ENCODE data around the gene TRAPPC6A. TPM values are rescaled to one million over a fixed set of nuclear protein-coding genes. Genes with fewer than 3 reads are reported as not detected.
A peak's percentile ranks its signal among the peaks of the same experiment; 100 is the strongest.

TRAPPC6A gene
- total RNA-seq, 2 experiments from 2014 or later: 61.1 to 63.6 TPM

DNA sequence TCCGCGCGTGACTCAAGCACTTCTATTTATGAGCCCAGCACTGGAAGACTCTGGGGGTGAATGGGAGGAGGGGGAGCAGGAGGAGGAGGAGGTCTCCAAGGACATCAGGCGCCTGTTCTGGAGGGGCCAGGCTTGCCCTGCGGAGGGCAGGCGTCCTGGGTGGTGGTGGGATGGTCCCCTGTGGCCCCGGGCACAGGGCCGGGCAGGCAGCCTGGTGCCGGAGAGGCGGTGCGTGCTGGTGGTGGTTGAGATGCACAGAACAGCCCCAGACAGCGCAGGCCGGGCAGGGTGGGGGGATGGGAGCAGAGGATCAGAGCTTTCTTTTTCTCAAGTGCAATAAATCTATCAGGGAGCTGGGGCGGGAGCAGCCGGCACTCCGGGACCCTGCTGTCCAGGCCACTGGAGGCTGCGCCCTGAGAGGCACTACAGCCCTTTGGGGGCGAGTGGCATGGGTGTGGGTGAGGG lies 31.3 kb downstream of the TRAPPC6A start:
- POLR2A ChIA-PET: interaction anchor here (1.2 kb wide), 1 partner anchor 57 kb away, joined by 4 read pairs; no protein-coding TSS in a partner anchor
- H3K27ac Mint-ChIP-seq: no peak overlapping the region
- no peak overlapping the region for H3K4me3 Mint-ChIP-seq
- peaks cover 7% of the 10 kb centered on the region for H3K4me1 Mint-ChIP-seq
- ATAC-seq (ENCODE audit: low read depth) (no peak), DNase-seq (no peak)
- H3K27me3 Mint-ChIP-seq: peaks cover 5% of the 10 kb centered on the region
- no peaks in the 10 kb centered on the region for H3K9me3 Mint-ChIP-seq
- peaks cover 12% of the 10 kb centered on the region for H3K36me3 Mint-ChIP-seq

DNA sequence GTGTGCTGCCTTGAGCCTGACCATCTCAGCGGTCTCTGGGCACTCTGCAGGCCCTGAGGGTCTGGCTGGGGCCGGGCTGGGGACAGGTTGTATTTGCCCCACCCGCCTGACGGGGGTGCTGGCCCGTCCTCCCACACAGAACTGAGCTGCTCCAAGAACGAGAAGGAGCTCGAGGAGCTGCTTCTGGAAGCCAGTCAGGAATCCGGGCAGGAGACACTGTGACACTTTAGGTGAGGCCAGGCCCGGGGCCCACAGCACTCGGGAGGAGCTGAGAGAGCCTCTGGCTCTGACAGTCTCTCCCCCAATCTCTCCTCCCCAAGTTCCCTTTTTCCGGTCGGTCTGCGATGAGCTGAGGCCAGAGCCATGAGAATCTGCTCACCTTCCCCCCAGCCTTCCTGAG lies 31.8 kb downstream of the TRAPPC6A start:
- H3K36me3 Mint-ChIP-seq: peaks cover 6% of the 10 kb centered on the region
- POLR2A ChIA-PET: interaction anchor here (1.2 kb wide), 1 partner anchor 58 kb away, joined by 4 read pairs; no protein-coding TSS in a partner anchor
- peaks cover 7% of the 10 kb centered on the region for H3K4me1 Mint-ChIP-seq

DNA sequence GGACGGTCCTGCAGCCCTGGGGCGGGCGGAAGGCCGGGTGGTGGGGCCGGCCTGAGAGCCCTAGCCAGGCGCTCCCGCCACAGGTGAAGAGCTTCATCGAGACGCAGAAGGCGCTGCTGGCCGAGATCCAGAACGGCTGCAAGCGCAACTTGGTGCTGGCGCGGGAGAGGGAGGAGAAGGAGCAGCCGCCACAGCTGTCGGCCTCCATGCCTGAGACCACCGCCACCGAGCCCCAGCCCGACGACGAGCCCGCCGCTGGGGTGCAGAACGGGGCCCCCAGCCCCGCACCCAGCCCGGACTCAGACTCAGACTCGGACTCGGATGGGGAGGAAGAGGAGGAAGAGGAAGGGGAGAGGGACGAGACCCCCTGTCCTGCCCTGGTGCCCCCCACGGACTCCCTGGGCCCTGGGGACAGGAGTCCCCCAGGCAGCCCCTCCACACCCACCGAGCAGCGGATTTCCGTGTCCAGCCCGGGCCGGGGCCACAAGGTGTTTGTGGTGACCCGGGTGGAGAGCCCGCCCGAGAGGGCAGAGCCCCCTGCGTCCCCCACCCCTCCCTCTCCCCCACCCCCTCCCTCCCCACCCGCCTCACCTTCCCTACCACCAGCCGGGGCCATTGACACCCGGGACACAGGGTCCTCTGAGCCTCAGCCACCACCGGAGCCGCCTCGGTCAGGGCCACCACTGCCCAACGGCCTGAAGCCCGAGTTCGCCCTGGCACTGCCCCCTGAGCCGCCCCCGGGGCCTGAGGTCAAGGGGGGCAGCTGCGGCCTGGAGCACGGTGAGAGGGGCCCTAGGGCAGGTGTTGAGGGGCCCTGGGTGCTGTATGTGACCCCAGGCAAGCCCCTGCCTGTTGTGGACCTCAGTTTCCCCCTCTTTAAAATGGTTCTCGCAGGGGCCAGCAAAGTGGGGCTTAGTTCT lies 32.5 kb downstream of the TRAPPC6A start:
- DNase-seq (no peak), ATAC-seq (ENCODE audit: low read depth) (no peak)
- Mint-ChIP-seq H3K4me1 (peaks cover 7% of the 10 kb centered on the region), H3K36me3 (peaks cover 6% of the 10 kb centered on the region), H3K27me3 (no peaks in the 10 kb centered on the region), H3K27ac (no peak overlapping the region), H3K4me3 (no peak overlapping the region), H3K9me3 (no peaks in the 10 kb centered on the region)
- POLR2A ChIA-PET: interaction anchor here (1.2 kb wide), 1 partner anchor 59 kb away, joined by 4 read pairs; no protein-coding TSS in a partner anchor

More for the DNA sequence above, 31.8 kb downstream of the TRAPPC6A start:
- no peaks in the 10 kb centered on the region for H3K9me3 Mint-ChIP-seq
- H3K27ac Mint-ChIP-seq: no peak overlapping the region
- no peak overlapping the region for H3K4me3 Mint-ChIP-seq
- ATAC-seq (ENCODE audit: low read depth) (no peak), DNase-seq (no peak)
- H3K27me3 Mint-ChIP-seq: no peaks in the 10 kb centered on the region

DNA sequence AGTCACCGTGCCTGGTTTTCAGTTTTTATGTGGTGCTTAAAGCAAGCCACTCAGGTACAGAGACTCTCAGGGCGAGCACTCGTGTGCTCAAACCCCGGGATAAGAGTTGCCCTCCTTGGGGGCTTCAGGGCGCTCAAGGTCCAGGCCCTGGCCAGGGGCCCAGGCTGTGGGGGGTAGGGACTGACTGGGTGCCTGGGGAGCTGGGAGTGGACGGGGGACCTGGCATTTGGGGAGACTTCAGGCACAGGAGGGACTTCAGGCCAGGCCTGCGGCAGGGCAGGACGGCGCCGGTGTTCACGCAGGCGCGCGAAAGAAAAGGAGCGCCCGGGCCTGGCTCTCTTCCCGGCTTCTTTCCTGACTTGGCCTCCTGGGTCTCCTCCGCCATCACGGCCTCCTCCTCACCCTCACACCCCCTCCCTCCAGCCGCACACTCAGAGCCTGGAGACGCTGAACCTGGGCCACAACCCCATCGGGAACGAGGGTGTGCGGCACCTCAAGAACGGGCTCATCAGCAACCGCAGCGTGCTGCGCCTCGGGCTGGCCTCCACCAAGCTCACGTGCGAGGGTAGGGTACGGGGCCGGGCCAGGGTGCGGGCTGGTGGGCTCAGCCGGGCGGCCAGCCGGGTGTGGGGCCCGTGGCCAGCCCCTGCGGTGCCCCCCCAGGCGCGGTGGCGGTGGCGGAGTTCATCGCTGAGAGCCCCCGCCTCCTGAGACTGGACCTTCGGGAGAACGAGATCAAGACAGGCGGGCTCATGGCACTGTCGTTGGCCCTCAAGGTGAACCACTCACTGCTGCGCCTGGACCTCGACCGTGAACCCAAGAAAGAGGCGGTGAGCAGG lies 33.4 kb downstream of the TRAPPC6A start:
- Mint-ChIP-seq H3K36me3 (peaks cover 6% of the 10 kb centered on the region), H3K4me3 (no peak overlapping the region), H3K9me3 (no peaks in the 10 kb centered on the region), H3K27ac (no peak overlapping the region), H3K4me1 (peaks cover 7% of the 10 kb centered on the region), H3K27me3 (no peaks in the 10 kb centered on the region)
- ATAC-seq (ENCODE audit: low read depth) (no peak), DNase-seq (no peak)
- POLR2A ChIA-PET: interaction anchor here (0.6 kb wide), 1 partner anchor 254 kb away, joined by 3 read pairs; no protein-coding TSS in a partner anchor

DNA sequence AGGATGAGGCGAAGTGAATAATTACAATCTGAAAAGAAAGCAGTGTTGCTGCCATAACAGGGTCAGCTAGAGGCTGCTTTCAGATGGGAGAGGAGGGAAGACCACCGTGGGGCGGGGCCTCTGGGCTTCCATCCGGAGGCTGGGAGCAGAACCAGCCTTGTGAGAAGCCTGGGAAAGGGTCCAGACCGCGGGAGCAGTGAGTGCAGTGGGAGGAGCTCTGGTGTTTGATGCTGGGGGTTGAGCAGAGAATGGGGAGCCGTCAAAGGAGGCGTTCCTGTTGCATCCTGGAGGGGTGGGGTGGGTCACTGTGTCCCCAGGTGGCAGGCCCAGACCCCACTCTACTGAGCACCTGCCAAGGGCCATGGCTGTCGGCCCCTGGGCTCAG lies 35.3 kb downstream of the TRAPPC6A start:
- H3K4me3 Mint-ChIP-seq: no peak overlapping the region
- H3K4me1 Mint-ChIP-seq: no peaks in the 10 kb centered on the region
- H3K36me3 Mint-ChIP-seq: peaks cover 6% of the 10 kb centered on the region
- POLR2A ChIA-PET: no interaction called here
- H3K27me3 Mint-ChIP-seq: no peaks in the 10 kb centered on the region
- ATAC-seq (ENCODE audit: low read depth) (no peak), DNase-seq (no peak)
- H3K9me3 Mint-ChIP-seq: no peaks in the 10 kb centered on the region
- H3K27ac Mint-ChIP-seq: no peak overlapping the region

DNA sequence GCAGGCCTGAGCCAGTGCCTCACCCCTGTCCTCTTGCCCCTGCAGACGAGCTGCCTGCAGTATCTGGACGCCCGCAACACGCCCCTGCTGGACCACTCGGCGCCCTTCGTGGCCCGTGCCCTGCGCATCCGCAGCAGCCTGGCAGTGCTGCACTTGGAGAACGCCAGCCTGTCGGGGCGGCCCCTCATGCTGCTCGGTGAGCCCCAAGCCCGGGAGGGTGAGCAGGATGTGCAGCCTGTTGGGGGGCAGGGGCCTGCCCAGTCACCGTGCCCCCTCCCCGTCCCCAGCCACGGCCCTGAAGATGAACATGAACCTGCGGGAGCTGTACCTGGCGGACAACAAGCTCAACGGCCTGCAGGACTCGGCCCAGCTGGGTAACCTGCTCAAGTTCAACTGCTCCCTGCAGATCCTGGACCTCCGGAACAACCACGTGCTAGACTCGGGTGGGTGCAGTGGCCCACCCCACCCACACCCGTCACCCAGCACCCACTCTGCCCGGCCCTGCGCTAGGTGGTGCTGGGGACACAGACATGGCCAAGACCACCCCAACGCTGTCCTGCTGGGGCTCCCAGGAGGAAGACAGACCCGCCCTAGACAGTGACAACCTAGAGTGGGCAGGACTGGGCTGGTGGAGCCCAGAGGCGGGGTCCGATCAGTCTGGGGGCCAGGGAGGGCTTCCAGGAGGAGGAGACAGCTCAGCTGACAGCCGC lies 35.9 kb downstream of the TRAPPC6A start:
- POLR2A ChIA-PET: no interaction called here
- H3K4me3 Mint-ChIP-seq: no peak overlapping the region
- H3K27me3 Mint-ChIP-seq: no peaks in the 10 kb centered on the region
- no peaks in the 10 kb centered on the region for H3K4me1 Mint-ChIP-seq
- no peaks in the 10 kb centered on the region for H3K9me3 Mint-ChIP-seq
- H3K27ac Mint-ChIP-seq: no peak overlapping the region
- no peak for ATAC-seq (ENCODE audit: low read depth)
- DNase-seq: no peak
- H3K36me3 Mint-ChIP-seq: peaks cover 6% of the 10 kb centered on the region

DNA sequence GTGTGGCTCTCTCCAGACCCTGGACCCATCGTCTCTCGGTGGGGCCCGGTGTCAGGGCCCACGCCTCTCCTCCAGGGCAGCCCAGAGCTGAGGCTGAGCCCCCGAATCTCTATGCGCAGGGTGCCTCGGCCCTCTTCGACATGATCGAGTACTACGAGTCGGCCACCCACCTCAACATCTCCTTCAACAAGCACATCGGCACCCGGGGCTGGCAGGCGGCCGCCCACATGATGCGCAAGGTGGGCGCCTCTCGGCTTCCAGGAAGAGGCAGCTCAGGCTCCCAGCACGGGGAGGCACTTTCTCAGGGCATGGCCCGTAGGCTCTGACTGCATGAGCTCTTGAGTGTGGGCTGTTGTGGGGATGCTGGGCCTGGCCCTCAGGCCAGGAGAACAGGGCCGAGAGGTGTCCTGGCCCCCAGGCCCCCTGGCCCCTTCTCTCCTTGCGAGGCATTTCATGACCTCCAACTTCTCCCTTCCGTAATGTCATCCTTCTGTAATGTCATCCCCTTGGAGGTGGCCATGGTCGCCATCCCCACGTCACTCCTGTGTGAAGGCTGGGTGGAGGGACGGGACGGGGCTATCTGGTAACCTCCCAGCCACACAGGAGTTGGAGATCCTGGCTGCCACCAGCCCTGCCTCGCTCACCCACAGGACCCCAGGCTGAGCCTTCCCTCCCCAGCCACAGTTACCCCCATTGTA lies 36.7 kb downstream of the TRAPPC6A start:
- Mint-ChIP-seq H3K27ac (no peak overlapping the region), H3K4me1 (peaks cover 3% of the 10 kb centered on the region), H3K4me3 (no peak overlapping the region), H3K27me3 (no peaks in the 10 kb centered on the region), H3K36me3 (peaks cover 6% of the 10 kb centered on the region), H3K9me3 (no peaks in the 10 kb centered on the region)
- ATAC-seq (ENCODE audit: low read depth): no peak
- POLR2A ChIA-PET: no interaction called here
- no peak for DNase-seq

DNA sequence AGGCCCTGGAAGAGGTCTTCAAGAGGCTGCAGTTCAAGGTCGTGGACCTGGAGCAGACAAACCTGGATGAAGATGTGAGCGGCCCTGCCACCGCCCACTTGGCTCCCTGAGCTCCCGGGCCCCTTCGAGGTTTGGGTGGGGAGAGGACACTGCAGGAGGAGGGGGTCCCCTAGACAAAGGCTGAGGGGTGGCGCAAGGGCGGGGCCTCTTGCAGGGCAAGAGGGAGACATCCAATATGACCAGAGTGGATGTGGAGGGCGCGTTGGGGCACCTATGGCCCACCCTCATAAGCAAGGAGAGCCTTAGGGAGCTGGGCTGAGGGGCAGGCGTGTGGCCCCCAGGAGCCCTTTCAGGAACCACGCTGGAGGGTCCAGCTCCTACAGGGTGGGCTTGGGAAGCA lies 37.5 kb downstream of the TRAPPC6A start:
- H3K9me3 Mint-ChIP-seq: no peaks in the 10 kb centered on the region
- no peaks in the 10 kb centered on the region for H3K27me3 Mint-ChIP-seq
- H3K4me3 Mint-ChIP-seq: no peak overlapping the region
- no peak for DNase-seq
- H3K27ac Mint-ChIP-seq: no peak overlapping the region
- H3K36me3 Mint-ChIP-seq: peaks cover 6% of the 10 kb centered on the region
- peaks cover 5% of the 10 kb centered on the region for H3K4me1 Mint-ChIP-seq
- POLR2A ChIA-PET: no interaction called here
- ATAC-seq (ENCODE audit: low read depth): no peak

DNA sequence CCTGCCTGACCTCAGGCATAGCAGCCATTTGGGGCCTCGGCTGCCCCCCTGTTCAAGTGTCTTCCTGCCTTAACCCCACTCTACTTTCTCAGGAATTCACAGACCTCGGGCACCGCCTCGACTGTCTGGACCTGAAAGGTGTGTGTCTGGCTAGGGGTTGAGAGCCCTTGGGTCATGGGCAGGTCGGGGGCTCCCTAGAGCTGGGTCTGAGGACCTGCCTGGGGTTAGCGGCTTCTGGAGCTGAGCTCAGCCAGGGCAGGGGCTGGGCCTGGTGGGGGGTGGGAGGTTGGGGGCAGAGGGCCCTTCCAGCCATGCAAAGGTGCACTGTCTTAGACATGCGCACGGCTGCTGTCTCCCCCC lies 37.9 kb downstream of the TRAPPC6A start:
- Mint-ChIP-seq H3K27ac (no peak overlapping the region), H3K27me3 (no peaks in the 10 kb centered on the region), H3K4me1 (peaks cover 5% of the 10 kb centered on the region), H3K36me3 (peaks cover 6% of the 10 kb centered on the region), H3K9me3 (no peaks in the 10 kb centered on the region), H3K4me3 (no peak overlapping the region)
- POLR2A ChIA-PET: no interaction called here
- ATAC-seq (ENCODE audit: low read depth): no peak
- DNase-seq: no peak

DNA sequence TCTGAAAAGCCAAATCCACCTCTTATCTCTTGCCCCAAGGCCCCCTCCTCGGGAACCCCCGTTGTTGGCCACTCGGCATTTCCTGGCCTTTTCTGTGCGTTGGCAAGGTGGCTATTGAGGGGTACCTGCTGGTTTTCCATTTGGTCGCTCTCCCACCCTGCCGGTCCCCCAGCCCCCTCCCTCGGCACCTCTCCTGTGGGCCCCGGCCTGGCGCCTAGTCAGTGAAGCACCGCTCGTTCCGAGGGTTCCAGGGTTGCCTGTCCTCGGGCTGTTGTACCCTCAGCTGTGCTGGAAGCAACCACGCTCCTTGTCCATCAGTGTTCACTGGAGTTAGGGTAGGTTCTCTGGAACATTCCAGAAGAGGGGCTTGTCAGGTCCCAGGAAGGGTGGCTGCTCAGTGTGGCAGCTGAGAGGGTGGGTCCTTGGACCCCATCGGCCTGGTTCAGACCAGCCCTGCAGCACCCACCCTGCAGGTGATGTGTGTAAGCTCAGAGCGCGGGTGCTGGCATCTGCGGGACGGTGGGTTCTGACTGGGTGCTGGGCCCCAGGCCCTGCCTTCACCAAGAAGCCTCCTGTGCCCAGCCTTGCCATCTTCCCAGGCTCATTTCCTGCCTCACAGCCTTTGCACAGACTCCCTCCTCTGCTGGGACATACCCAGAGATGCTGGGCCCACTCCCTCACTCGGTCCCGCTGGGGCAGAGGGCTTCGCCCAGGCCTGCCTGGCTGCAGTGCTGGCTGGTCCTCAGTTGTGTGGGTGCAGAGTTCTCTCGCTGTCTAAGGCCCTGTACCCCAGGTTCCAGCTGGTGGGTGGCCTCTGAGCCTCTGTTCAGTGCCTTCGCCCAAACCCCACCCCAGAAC lies 38.5 kb downstream of the TRAPPC6A start:
- no peak overlapping the region for H3K4me3 Mint-ChIP-seq
- H3K36me3 Mint-ChIP-seq: peaks cover 6% of the 10 kb centered on the region
- POLR2A ChIA-PET: no interaction called here
- peaks cover 5% of the 10 kb centered on the region for H3K4me1 Mint-ChIP-seq
- no peak overlapping the region for H3K27ac Mint-ChIP-seq
- DNase-seq: no peak
- no peaks in the 10 kb centered on the region for H3K9me3 Mint-ChIP-seq
- H3K27me3 Mint-ChIP-seq: no peaks in the 10 kb centered on the region
- no peak for ATAC-seq (ENCODE audit: low read depth)

DNA sequence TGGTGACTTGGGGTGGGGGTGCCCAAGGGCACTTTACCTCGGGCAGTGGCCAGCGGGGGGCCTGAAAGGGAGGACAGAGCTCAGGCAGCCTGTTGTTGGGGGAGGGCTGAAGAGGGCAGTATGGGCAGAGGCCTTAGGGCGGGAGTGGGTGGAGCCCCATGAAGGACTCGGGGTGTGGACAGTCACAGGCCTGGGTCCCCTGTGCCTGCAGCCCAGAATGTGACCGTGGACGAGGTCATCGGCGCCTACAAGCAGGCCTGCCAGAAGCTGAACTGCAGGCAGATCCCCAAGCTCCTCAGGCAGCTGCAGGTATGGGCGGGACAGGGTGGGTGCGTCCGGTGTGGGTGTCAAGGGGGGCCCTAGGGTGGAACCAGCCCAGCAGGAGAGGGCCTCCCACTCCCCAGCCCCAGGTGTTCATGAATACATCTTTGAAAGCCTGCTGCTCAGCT lies 39.7 kb downstream of the TRAPPC6A start:
- peaks cover 6% of the 10 kb centered on the region for H3K36me3 Mint-ChIP-seq
- POLR2A ChIA-PET: no interaction called here
- peak overlapping the region; percentile 9 for H3K27ac Mint-ChIP-seq
- ATAC-seq (ENCODE audit: low read depth) (no peak), DNase-seq (no peak)
- H3K4me1 Mint-ChIP-seq: peaks cover 7% of the 10 kb centered on the region
- H3K27me3 Mint-ChIP-seq: no peaks in the 10 kb centered on the region
- H3K9me3 Mint-ChIP-seq: no peaks in the 10 kb centered on the region
- H3K4me3 Mint-ChIP-seq: no peak overlapping the region

DNA sequence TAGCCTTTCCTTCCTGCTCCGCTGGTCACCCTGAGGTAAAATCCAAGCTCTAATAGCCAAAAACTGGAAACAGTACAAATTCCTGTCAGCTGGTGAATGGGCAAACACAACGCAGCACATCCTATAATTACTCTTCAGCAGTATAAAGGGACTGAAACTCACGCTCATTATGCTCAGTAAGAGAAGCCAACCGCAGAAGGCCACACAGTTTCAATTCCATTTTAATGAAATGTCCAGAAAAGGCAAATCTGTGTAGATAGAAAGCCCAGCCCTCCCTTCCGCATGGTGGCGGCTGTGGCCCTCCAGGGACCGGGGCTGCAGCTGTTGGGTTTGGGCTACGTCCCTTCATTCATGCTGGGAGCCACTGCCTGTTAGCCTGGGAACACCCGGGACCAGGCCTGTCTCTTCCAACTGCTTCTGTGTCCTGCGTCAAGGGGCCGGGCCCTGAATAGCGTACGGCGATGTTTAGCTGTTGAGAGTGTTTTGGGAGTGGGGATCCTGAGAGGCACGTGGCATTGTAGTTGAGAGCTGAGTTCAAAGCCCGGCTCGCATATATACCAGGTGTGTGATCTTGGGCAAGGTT lies 40.8 kb downstream of the TRAPPC6A start:
- Mint-ChIP-seq H3K27ac (no peak overlapping the region), H3K4me3 (no peak overlapping the region), H3K36me3 (no peaks in the 10 kb centered on the region), H3K9me3 (no peaks in the 10 kb centered on the region), H3K4me1 (peaks cover 7% of the 10 kb centered on the region), H3K27me3 (no peaks in the 10 kb centered on the region)
- ATAC-seq (ENCODE audit: low read depth) (no peak), DNase-seq (no peak)
- POLR2A ChIA-PET: no interaction called here

Data from activated naive CD8-positive, alpha-beta T cell treated with anti-CD3 and anti-CD28 coated beads, Interleukin-2, amount 10 ng/mL, durations not matched to agents 7 days and 5 days (primary cell).